ENCODE data around the gene IQCN. TPM values are rescaled to one million over a fixed set of nuclear protein-coding genes. Genes with fewer than 3 reads are reported as not detected.

The IQCN gene
- total and polyA plus RNA-seq, 2 experiments from 2014 or later: 0.35 TPM; not detected in 1

GRCh38 chr19:18257503-18258470 is 16.5 kb downstream of the IQCN start:
- no peak overlapping the region for H3K27ac ChIP-seq (ENCODE audit: low read depth)
- Mint-ChIP-seq H3K4me3 (no peak overlapping the region), H3K4me1 (peaks cover 8% of the 10 kb centered on the region), H3K36me3 (ENCODE audit: low read depth) (no peaks in the 10 kb centered on the region; the same call in 2 of the 3 replicates), H3K27ac (no peak overlapping the region), H3K27me3 (ENCODE audit: insufficient read depth, low read depth, poor library complexity) (peaks cover 15% of the 10 kb centered on the region), H3K9me3 (peaks cover 9% of the 10 kb centered on the region; the same call in 1 of the 3 replicates)
- no peaks in the 10 kb centered on the region for H3K79me2 ChIP-seq (replicated peaks; ENCODE audit: insufficient read depth)
- H2AFZ ChIP-seq: no peak overlapping the region
- H4K20me1 ChIP-seq (replicated peaks; ENCODE audit: insufficient read depth): no peaks in the 10 kb centered on the region
- ATAC-seq (no peak), DNase-seq (ENCODE audit: low spot score) (no peak)
- H3K4me3 ChIP-seq: no peak overlapping the region
- H3K4me2 ChIP-seq: no peak overlapping the region
- peaks cover 12% of the 10 kb centered on the region; the same call in 1 of the 2 replicates for H3K4me1 ChIP-seq (ENCODE audit: insufficient read depth)
- TF ChIP-seq STAT1 (IDR thresholded peaks at IDR 0.05; ENCODE audit: unreplicated experiment) (no peak), CTCF (conservative IDR thresholded peaks at IDR 0.05; ENCODE audit: low read depth in 2 of 2) (no peak), NANOG (IDR thresholded peaks at IDR 0.05; ENCODE audit: borderline replicate concordance) (no peak), CREB1 (CRISPR knock-in tag; IDR thresholded peaks at IDR 0.05; ENCODE audit: low read depth) (no peak), ETS1 (IDR thresholded peaks at IDR 0.05) (no peak), POLR2AphosphoS5 (IDR thresholded peaks at IDR 0.05; ENCODE audit: low read depth) (no peak), EZH2phosphoT487 (IDR thresholded peaks at IDR 0.05; ENCODE audit: unreplicated experiment) (no peak), REST (IDR thresholded peaks at IDR 0.05; ENCODE audit: unreplicated experiment) (no peak), ZNF462 (CRISPR knock-in tag; IDR thresholded peaks at IDR 0.05) (no peak), EZH2 (IDR thresholded peaks at IDR 0.05; ENCODE audit: low read depth, unreplicated experiment) (no peak), ZNF114 (CRISPR knock-in tag; IDR thresholded peaks at IDR 0.05) (no peak), JUNB (IDR thresholded peaks at IDR 0.05; ENCODE audit: unreplicated experiment) (no peak), ZNF331 (CRISPR knock-in tag; IDR thresholded peaks at IDR 0.05; ENCODE audit: low read depth) (no peak)
- no peaks in the 10 kb centered on the region for H3K27me3 ChIP-seq (ENCODE audit: insufficient read depth)
- H3K9me2 ChIP-seq (ENCODE audit: insufficient read depth): peaks cover 6% of the 10 kb centered on the region; the same call in 1 of the 2 replicates
- no peaks in the 10 kb centered on the region for H3K36me3 ChIP-seq (ENCODE audit: insufficient read depth)
- H3F3A ChIP-seq (replicated peaks; ENCODE audit: low read depth): peaks cover 7% of the 10 kb centered on the region
